Femur (tissue), 1 donor: ENCODE data around the gene LRWD1.
A peak's percentile ranks its signal among the peaks of the same experiment; 100 is the strongest.
"Not testable (repeated sequence)": the region's sequence is repeated elsewhere in the genome, so short reads cannot be mapped to it uniquely, and the experiment has no call there.

Source experiments
- DNase-seq: peaks from one replicate; pipeline ENCODE4 v3.0.0-alpha.2; 2017

LRWD1 gene

GRCh38 chr7:102469351-102469971 lies 4.7 kb downstream of the LRWD1 start:
- DNase-seq: no peak

GRCh38 chr7:102469972-102470825 lies 5.4 kb downstream of the LRWD1 start:
- DNase-seq: no peak

- no peak for DNase-seq
These were observed 7.0 kb downstream of the LRWD1 start for GRCh38 chr7:102471791-102472125.

- DNase-seq: peak; percentile 24
These were observed 7.6 kb downstream of the LRWD1 start for GRCh38 chr7:102472126-102473041.

- no peak for DNase-seq
These were observed 8.6 kb downstream of the LRWD1 start for GRCh38 chr7:102473271-102473991.

- not testable (repeated sequence) for DNase-seq
These were observed 9.3 kb downstream of the LRWD1 start for GRCh38 chr7:102474116-102474515.

GRCh38 chr7:102474736-102475435 lies 10.1 kb downstream of the LRWD1 start:
- DNase-seq: not testable (repeated sequence)

- peak; percentile 91 for DNase-seq
These were observed 13.8 kb downstream of the LRWD1 start, which contains the start of gene POLR2J for GRCh38 chr7:102478314-102479208. Gene POLR2J (minus strand): TSS chr7:102478922. CDS start chr7:102478860, 62 bp downstream.

GRCh38 chr7:102479209-102479584 lies 14.4 kb downstream of the LRWD1 start:
- not testable (repeated sequence) for DNase-seq

- DNase-seq: not testable (repeated sequence)
These were observed 15.3 kb downstream of the LRWD1 start for GRCh38 chr7:102479982-102480637.

- not testable (repeated sequence) for DNase-seq
These were observed 17.2 kb downstream of the LRWD1 start for GRCh38 chr7:102481962-102482361.

GRCh38 chr7:102484317-102484716 lies 19.5 kb downstream of the LRWD1 start:
- DNase-seq: not testable (repeated sequence)

- not testable (repeated sequence) for DNase-seq
These were observed 25.8 kb downstream of the LRWD1 start for GRCh38 chr7:102490529-102491075.

- not testable (repeated sequence) for DNase-seq
These were observed 28.6 kb downstream of the LRWD1 start for GRCh38 chr7:102493220-102493935.

GRCh38 chr7:102494026-102494425 lies 29.2 kb downstream of the LRWD1 start:
- not testable (repeated sequence) for DNase-seq

- not testable (repeated sequence) for DNase-seq
These were observed 29.8 kb downstream of the LRWD1 start for GRCh38 chr7:102494473-102495149.

GRCh38 chr7:102496861-102497260 lies 32.1 kb downstream of the LRWD1 start:
- DNase-seq: peak; percentile 8

GRCh38 chr7:102497308-102497707 lies 32.5 kb downstream of the LRWD1 start:
- DNase-seq: not testable (repeated sequence)
